Mesodermal cell (in vitro differentiated cells): Measurements from ENCODE around the gene MSH5.

ENCODE experiments used
- H3K27ac ChIP-seq: 2 replicates; pipeline ENCODE4 v1.7.0; 2013; ENCODE audit warnings: mild to moderate bottlenecking, low read depth, low read length, moderate library complexity; ENCODE audit not compliant: severe bottlenecking
- H3K36me3 ChIP-seq: 2 replicates; pipeline ENCODE4 v1.7.1; 2013; ENCODE audit warnings: mild to moderate bottlenecking, low read length, moderate library complexity; ENCODE audit not compliant: control insufficient read depth, insufficient read depth
- H3K4me1 ChIP-seq: one replicate; pipeline ENCODE4 v1.7.1; 2013; ENCODE audit warnings: mild to moderate bottlenecking, low read length; ENCODE audit not compliant: insufficient read depth, control insufficient read depth, poor library complexity, severe bottlenecking
- H3K4me3 ChIP-seq: 2 replicates; pipeline ENCODE4 v1.7.0; 2013; ENCODE audit warnings: low read length, control low read depth, mild to moderate bottlenecking; ENCODE audit not compliant: insufficient read depth, poor library complexity, severe bottlenecking; ENCODE audit errors: extremely low read depth
- H3K9me3 ChIP-seq: 2 replicates; pipeline ENCODE4 v1.7.1; 2013; ENCODE audit warnings: mild to moderate bottlenecking, low read length, moderate library complexity; ENCODE audit not compliant: control insufficient read depth
- WGBS, 2 experiments: methylation state at CpG; one replicate each; pipeline ENCODE4 v1.1.5; 2013; ENCODE audit warnings: missing lambda C conversion rate in 2 of 2; ENCODE audit not compliant: insufficient coverage in 2 of 2; 5-methylcytosine and 5-hydroxymethylcytosine counted together

The MSH5 gene

GRCh38 chr6:31730631-31731086 is 9.1 kb upstream of the MSH5 start:
- H3K4me3 ChIP-seq, result peak overlapping the region; percentile 94
- 85 to 90% methylated on average over 4 to 6 of the region's 11 CpGs for WGBS, 2 experiments
- H3K9me3 ChIP-seq, result no peaks in the 10 kb centered on the region
- peaks cover 30% of the 10 kb centered on the region for H3K4me1 ChIP-seq
- peaks cover 74% of the 10 kb centered on the region for H3K36me3 ChIP-seq
- peak overlapping the region; percentile 94 for H3K27ac ChIP-seq

- Histone ChIP-seq H3K4me1 (peaks cover 36% of the 10 kb centered on the region), H3K27ac (peak overlapping the region; percentile 5), H3K9me3 (no peaks in the 10 kb centered on the region), H3K4me3 (no peak overlapping the region), H3K36me3 (peaks cover 60% of the 10 kb centered on the region)
- WGBS, 2 experiments, result 50 to 60% methylated on average over 1 to 2 of the region's 3 CpGs
These were observed 7.8 kb upstream of the MSH5 start for GRCh38 chr6:31732029-31732428.

- peak overlapping the region; percentile 98 for H3K27ac ChIP-seq
- H3K36me3 ChIP-seq, result peaks cover 43% of the 10 kb centered on the region
- 92 to 96% methylated on average over 4 of the region's 4 CpGs for WGBS, 2 experiments
- no peaks in the 10 kb centered on the region for H3K9me3 ChIP-seq
- peak overlapping the region; percentile 98 for H3K4me3 ChIP-seq
- H3K4me1 ChIP-seq, result peaks cover 50% of the 10 kb centered on the region
These were observed 6.1 kb upstream of the MSH5 start for GRCh38 chr6:31733734-31734133.

- Histone ChIP-seq H3K36me3 (peaks cover 41% of the 10 kb centered on the region), H3K9me3 (no peaks in the 10 kb centered on the region), H3K4me3 (peak overlapping the region; percentile 98), H3K4me1 (peaks cover 54% of the 10 kb centered on the region), H3K27ac (peak overlapping the region; percentile 98)
- 0% methylated on average over 2 of the region's 2 CpGs; no CpG with 5 or more reads in 1 of the 2 experiments for whole genome bisulfite sequencing, 2 experiments
These were observed 5.5 kb upstream of the MSH5 start for GRCh38 chr6:31734247-31734820.

GRCh38 chr6:31734821-31735406 is 4.9 kb upstream of the MSH5 start:
- Histone ChIP-seq H3K27ac (peak overlapping the region; percentile 98), H3K4me1 (peaks cover 54% of the 10 kb centered on the region), H3K4me3 (peak overlapping the region; percentile 98), H3K36me3 (peaks cover 41% of the 10 kb centered on the region), H3K9me3 (no peaks in the 10 kb centered on the region)
- 0% methylated on average over 13 to 16 of the region's 18 CpGs for WGBS, 2 experiments

GRCh38 chr6:31736021-31736767 is 3.6 kb upstream of the MSH5 start, which contains the start of gene CLIC1:
CLIC1 (minus strand) TSS chr6:31736530; CDS start chr6:31736300, 230 bp downstream.
- peak within 1 kb of the TSS; percentile 98 for H3K27ac ChIP-seq
- H3K36me3 ChIP-seq, result peaks cover 38% of the 10 kb centered on the region
- peak within 1 kb of the TSS; percentile 98 for H3K4me3 ChIP-seq
- no peaks in the 10 kb centered on the region for H3K9me3 ChIP-seq
- 0% methylated on average over 1 to 9 of the region's 24 CpGs for WGBS, 2 experiments
- peaks cover 53% of the 10 kb centered on the region for H3K4me1 ChIP-seq

- no peaks in the 10 kb centered on the region for H3K9me3 ChIP-seq
- WGBS, 2 experiments, result 44 to 53% methylated on average over 6 to 8 of the region's 10 CpGs
- peak overlapping the region; percentile 98 for H3K27ac ChIP-seq
- H3K4me1 ChIP-seq, result peaks cover 46% of the 10 kb centered on the region
- peaks cover 38% of the 10 kb centered on the region for H3K36me3 ChIP-seq
- peak overlapping the region; percentile 98 for H3K4me3 ChIP-seq
These were observed 3.0 kb upstream of the MSH5 start for GRCh38 chr6:31736768-31737314.

GRCh38 chr6:31737315-31737990 is 2.4 kb upstream of the MSH5 start:
- H3K36me3 ChIP-seq, result peaks cover 38% of the 10 kb centered on the region
- 31 to 38% methylated on average over 3 to 5 of the region's 7 CpGs for WGBS, 2 experiments
- H3K9me3 ChIP-seq, result no peaks in the 10 kb centered on the region
- H3K27ac ChIP-seq, result peak overlapping the region; percentile 98
- peaks cover 40% of the 10 kb centered on the region for H3K4me1 ChIP-seq
- peak overlapping the region; percentile 98 for H3K4me3 ChIP-seq

GRCh38 chr6:31737991-31738979 is 1.5 kb upstream of the MSH5 start:
- H3K36me3 ChIP-seq, result peaks cover 38% of the 10 kb centered on the region
- peaks cover 39% of the 10 kb centered on the region for H3K4me1 ChIP-seq

More at GRCh38 chr6:31737991-31738979, 1.5 kb upstream of the MSH5 start:
- peak overlapping the region; percentile 98 for H3K27ac ChIP-seq
- H3K9me3 ChIP-seq, result no peaks in the 10 kb centered on the region
- WGBS, 2 experiments, result 49 to 57% methylated on average over 4 of the region's 6 CpGs
- H3K4me3 ChIP-seq, result peak overlapping the region; percentile 98
